MM.1S (cell line): ENCODE data around the gene ZNF622.
"Not testable (repeated sequence)": the region's sequence is repeated elsewhere in the genome, so short reads cannot be mapped to it uniquely, and the experiment has no call there.

Source experiments
- DNase-seq: peaks from one replicate; pipeline ENCODE4 v3.0.0-alpha.2; 2015
- H2AFZ ChIP-seq: fragments of 300-600 bp; sonication (generic); 2 replicates; pipeline ENCODE4 v1.6.0; 2016; ENCODE audit warnings: antibody characterized with exemption, low read length
- H3F3A ChIP-seq: fragments of 300-600 bp; sonication (generic); 2 replicates; pipeline ENCODE4 v1.6.1; 2016; ENCODE audit warnings: mild to moderate bottlenecking, antibody characterized with exemption, low read length, moderate library complexity, mixed read lengths; ENCODE audit not compliant: insufficient read depth
- H3K27ac ChIP-seq: fragments of 300-600 bp; sonication (generic); 2 replicates; pipeline ENCODE4 v1.5.1; 2016; ENCODE audit warnings: mild to moderate bottlenecking, low read length
- H3K27me3 ChIP-seq: fragments of 300-600 bp; sonication (generic); replicated peaks from 2 replicates; pipeline ENCODE4 v1.6.0; 2016; ENCODE audit warnings: low read length; ENCODE audit not compliant: insufficient read depth
- H3K36me3 ChIP-seq: fragments of 300-600 bp; sonication (generic); replicated peaks from 2 replicates; pipeline ENCODE4 v1.6.1; 2016; ENCODE audit warnings: mild to moderate bottlenecking, low read length, mixed read lengths; ENCODE audit not compliant: insufficient read depth
- H3K4me1 ChIP-seq: fragments of 300-600 bp; sonication (generic); 2 replicates; pipeline ENCODE4 v1.6.1; 2016; ENCODE audit warnings: low read length, mixed read lengths
- H3K4me2 ChIP-seq: fragments of 300-600 bp; sonication (generic); 2 replicates; pipeline ENCODE4 v1.6.0; 2016; ENCODE audit warnings: low read depth, low read length
- H3K4me3 ChIP-seq: fragments of 300-600 bp; sonication (generic); 2 replicates; pipeline ENCODE4 v1.5.1; 2016; ENCODE audit warnings: low read length, mixed read lengths
- H3K79me2 ChIP-seq: fragments of 300-600 bp; sonication (generic); 2 replicates; pipeline ENCODE4 v1.6.1; 2016; ENCODE audit warnings: mixed run types, low read length, mixed read lengths
- H3K9ac ChIP-seq: fragments of 300-600 bp; sonication (generic); 2 replicates; pipeline ENCODE4 v1.6.1; 2016; ENCODE audit warnings: low read length, mixed read lengths
- H3K9me2 ChIP-seq: fragments of 300-600 bp; sonication (generic); replicated peaks from 2 replicates; pipeline ENCODE4 v1.6.1; 2016; ENCODE audit warnings: mild to moderate bottlenecking, low read length, mixed read lengths; ENCODE audit not compliant: insufficient read depth
- H3K9me3 ChIP-seq: fragments of 300-600 bp; sonication (generic); replicated peaks from 2 replicates; pipeline ENCODE4 v1.6.1; 2016; ENCODE audit warnings: mild to moderate bottlenecking, low read length, mixed read lengths; ENCODE audit not compliant: insufficient read depth
- H4K20me1 ChIP-seq: fragments of 300-600 bp; sonication (generic); 2 replicates; pipeline ENCODE4 v1.6.1; 2016; ENCODE audit warnings: mild to moderate bottlenecking, low read length, moderate library complexity, mixed read lengths; ENCODE audit not compliant: insufficient read depth
- EZH2 ChIP-seq: fragments of 300-600 bp; sonication (generic); optimal IDR thresholded peaks from 2 replicates; pipeline ENCODE3; 2017; ENCODE audit warnings: low read depth, mild to moderate bottlenecking, antibody characterized with exemption, low read length, mixed read lengths
- EZH2phosphoT487 ChIP-seq: fragments of 300-600 bp; sonication (generic); IDR thresholded peaks from 2 replicates; pipeline ENCODE4 v1.6.1; 2018; ENCODE audit warnings: antibody characterized with exemption, low read length
- TF ChIP-seq, protein P1 (sequence below): fragments of 300-600 bp; sonication (generic); IDR thresholded peaks from 2 replicates; pipeline ENCODE4 v1.5.1; 2016; ENCODE audit warnings: antibody characterized with exemption, low read length, mixed read lengths

ZNF622 gene

DNA sequence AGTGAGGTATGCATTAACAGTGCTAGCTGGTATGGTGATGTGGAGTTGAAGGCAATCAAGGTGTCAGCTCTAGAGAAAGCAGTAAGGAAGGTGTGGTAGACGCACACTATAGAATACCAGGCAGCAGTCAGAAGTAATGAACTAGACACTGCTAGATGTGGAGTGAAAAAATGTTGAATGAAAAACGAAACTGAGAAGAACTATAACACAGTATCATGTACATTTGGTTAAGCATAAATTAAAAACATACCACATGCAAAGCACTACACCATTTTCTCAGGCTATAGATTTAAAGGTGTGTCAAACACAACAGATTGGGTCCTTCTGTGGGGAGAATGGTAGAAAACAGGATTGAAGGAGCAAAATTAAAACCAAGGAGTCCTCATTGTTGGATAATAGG is 15.4 kb downstream of the ZNF622 start:
- TF ChIP-seq, protein P1, sequence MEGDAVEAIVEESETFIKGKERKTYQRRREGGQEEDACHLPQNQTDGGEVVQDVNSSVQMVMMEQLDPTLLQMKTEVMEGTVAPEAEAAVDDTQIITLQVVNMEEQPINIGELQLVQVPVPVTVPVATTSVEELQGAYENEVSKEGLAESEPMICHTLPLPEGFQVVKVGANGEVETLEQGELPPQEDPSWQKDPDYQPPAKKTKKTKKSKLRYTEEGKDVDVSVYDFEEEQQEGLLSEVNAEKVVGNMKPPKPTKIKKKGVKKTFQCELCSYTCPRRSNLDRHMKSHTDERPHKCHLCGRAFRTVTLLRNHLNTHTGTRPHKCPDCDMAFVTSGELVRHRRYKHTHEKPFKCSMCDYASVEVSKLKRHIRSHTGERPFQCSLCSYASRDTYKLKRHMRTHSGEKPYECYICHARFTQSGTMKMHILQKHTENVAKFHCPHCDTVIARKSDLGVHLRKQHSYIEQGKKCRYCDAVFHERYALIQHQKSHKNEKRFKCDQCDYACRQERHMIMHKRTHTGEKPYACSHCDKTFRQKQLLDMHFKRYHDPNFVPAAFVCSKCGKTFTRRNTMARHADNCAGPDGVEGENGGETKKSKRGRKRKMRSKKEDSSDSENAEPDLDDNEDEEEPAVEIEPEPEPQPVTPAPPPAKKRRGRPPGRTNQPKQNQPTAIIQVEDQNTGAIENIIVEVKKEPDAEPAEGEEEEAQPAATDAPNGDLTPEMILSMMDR: no peak
- no peak for TF ChIP-seq EZH2
- H3K36me3 ChIP-seq: peaks cover 20% of the 10 kb centered on the region
- no peak overlapping the region for H2AFZ ChIP-seq
- H3K79me2 ChIP-seq: peaks cover 21% of the 10 kb centered on the region
- 0 out of 2 replicates have a peak, but pooled peaks cover 5% of the 10 kb centered on the region for H3K4me1 ChIP-seq
- no peaks in the 10 kb centered on the region for H3K9me3 ChIP-seq
- no peak for DNase-seq
- no peaks in the 10 kb centered on the region for H4K20me1 ChIP-seq
- H3K9ac ChIP-seq: no peak overlapping the region
- H3K27me3 ChIP-seq: no peaks in the 10 kb centered on the region
- no peak overlapping the region for H3K4me3 ChIP-seq
- no peak overlapping the region for H3K4me2 ChIP-seq
- no peaks in the 10 kb centered on the region for H3K9me2 ChIP-seq
- H3K27ac ChIP-seq: no peak overlapping the region
- no peaks in the 10 kb centered on the region for H3F3A ChIP-seq

DNA sequence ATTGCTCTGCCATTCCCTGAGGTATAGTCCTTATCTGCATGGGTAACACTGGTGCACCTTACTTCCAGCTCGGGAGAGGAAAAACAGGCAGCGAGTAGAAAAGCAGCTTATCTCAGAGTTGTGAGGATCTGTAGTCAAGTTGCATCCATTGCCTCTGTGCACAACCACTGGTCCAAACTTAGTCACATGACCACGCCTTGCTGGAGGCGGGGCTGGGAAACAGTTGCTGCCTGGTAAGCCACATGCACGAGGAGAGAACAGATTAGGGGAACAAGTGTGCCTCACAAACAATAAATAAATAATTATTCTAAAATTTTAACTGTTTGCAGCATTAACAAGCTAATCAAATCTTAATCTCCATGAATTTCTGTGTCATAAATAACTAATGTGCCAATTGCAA is 18.6 kb downstream of the ZNF622 start:
- Histone ChIP-seq H3F3A (no peaks in the 10 kb centered on the region; the same call in 1 of the 2 replicates), H3K36me3 (peaks cover 12% of the 10 kb centered on the region; the same call in 1 of the 2 replicates), H3K27me3 (no peaks in the 10 kb centered on the region), H3K4me1 (0 out of 2 replicates have a peak, but pooled peaks cover 5% of the 10 kb centered on the region), H3K4me2 (no peak overlapping the region), H3K9me2 (no peaks in the 10 kb centered on the region), H4K20me1 (no peaks in the 10 kb centered on the region), H3K9me3 (no peaks in the 10 kb centered on the region), H3K27ac (no peak overlapping the region), H3K79me2 (no peaks in the 10 kb centered on the region), H3K9ac (no peak overlapping the region), H3K4me3 (no peak overlapping the region), H2AFZ (no peak overlapping the region)
- no peak for DNase-seq
- TF ChIP-seq EZH2 (no peak), EZH2phosphoT487 (no peak)
- TF ChIP-seq, protein P1: no peak

DNA sequence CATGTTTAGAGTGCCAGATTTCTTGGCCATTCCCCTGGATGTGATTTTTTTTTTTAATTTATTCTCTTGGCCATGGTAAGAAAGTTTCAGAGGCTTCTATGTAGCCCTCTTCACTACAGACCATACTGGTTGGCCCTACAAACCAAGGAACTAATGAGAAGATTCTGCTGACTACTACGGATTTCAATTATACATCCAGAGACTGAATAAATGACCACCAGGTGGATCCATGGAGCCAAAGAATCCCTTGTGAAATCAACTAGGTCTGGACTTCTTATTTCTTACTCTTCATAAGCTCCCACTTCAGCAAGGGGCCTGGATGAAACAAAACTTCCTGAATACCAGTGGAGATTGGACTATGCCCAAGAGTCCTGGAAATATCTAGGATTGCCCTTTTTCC is 27.6 kb downstream of the ZNF622 start:
- Histone ChIP-seq H3K27ac (no peak overlapping the region), H3F3A (no peaks in the 10 kb centered on the region), H3K4me3 (no peak overlapping the region), H3K9me3 (no peaks in the 10 kb centered on the region), H3K4me2 (no peak overlapping the region), H3K9me2 (no peaks in the 10 kb centered on the region), H4K20me1 (no peaks in the 10 kb centered on the region), H3K9ac (no peak overlapping the region), H3K27me3 (no peaks in the 10 kb centered on the region), H3K79me2 (no peaks in the 10 kb centered on the region), H3K4me1 (no peaks in the 10 kb centered on the region), H2AFZ (no peak overlapping the region), H3K36me3 (no peaks in the 10 kb centered on the region)
- no peak for DNase-seq
- TF ChIP-seq, protein P1: 0 out of 2 replicates have a peak, but pooled peaks have one; percentile 9
- TF ChIP-seq EZH2 (no peak), EZH2phosphoT487 (no peak)

DNA sequence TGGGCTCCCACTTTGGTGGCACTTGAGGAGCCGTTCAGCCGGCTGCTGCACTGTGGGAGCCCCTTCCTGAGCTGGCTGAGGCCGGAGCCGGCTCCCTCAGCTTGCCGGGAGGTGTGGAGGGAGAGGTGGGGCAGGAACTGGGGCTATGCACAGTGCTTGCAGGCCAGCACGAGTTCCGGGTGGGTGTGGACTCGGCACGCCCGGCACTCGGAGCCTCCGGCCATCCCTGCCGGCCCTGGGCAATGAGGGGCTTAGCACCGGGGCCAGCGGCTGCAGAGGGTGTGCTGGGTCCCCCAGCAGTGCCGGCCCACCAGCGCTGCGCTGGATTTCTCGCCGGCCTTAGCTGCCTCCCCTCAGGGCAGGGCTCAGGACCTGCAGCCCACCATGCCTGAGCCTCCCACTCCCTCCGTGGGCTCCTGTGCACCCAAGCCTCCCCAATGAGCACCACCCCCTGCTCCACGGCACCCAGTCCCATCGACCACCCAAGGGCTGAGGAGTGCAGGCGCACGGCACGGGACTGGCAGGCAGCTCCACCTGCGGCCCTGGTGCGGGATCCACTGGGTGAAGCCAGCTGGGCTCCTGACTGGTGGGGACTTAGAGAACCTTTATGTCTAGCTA is 29.4 kb downstream of the ZNF622 start:
- H3K9ac ChIP-seq, H3K27me3 ChIP-seq, H3K4me2 ChIP-seq, H3K27ac ChIP-seq, H3K4me3 ChIP-seq, H4K20me1 ChIP-seq, H2AFZ ChIP-seq, H3K79me2 ChIP-seq, H3K36me3 ChIP-seq, H3K9me3 ChIP-seq, H3F3A ChIP-seq, H3K4me1 ChIP-seq, DNase-seq, H3K9me2 ChIP-seq: not testable (repeated sequence)
